Stimulated activated naive CD8-positive, alpha-beta T cell treated with anti-CD3 and anti-CD28 coated beads, Interleukin-15, Interleukin-2, amounts not matched to agents 100 ng/mL and 50 ng/mL, for 24 hours (primary cell): ENCODE measurements around the gene GPR55.

ENCODE experiments used
- H3K27ac Mint-ChIP-seq: one replicate; pipeline ENCODE4 v1.8.0; 2021; ENCODE audit warnings: mild to moderate bottlenecking, mixed read lengths
- H3K27me3 Mint-ChIP-seq: one replicate; pipeline ENCODE4 v1.8.0; 2021; ENCODE audit warnings: mixed read lengths
- H3K36me3 Mint-ChIP-seq: one replicate; pipeline ENCODE4 v1.8.0; 2021; ENCODE audit warnings: low read depth, mixed read lengths
- H3K4me1 Mint-ChIP-seq: one replicate; pipeline ENCODE4 v1.8.0; 2021; ENCODE audit warnings: low read depth, mixed read lengths
- H3K4me3 Mint-ChIP-seq: one replicate; pipeline ENCODE4 v1.8.0; 2021; ENCODE audit warnings: mild to moderate bottlenecking, mixed read lengths
- H3K9me3 Mint-ChIP-seq: one replicate; pipeline ENCODE4 v1.8.0; 2021; ENCODE audit warnings: mixed read lengths

Gene GPR55

DNA sequence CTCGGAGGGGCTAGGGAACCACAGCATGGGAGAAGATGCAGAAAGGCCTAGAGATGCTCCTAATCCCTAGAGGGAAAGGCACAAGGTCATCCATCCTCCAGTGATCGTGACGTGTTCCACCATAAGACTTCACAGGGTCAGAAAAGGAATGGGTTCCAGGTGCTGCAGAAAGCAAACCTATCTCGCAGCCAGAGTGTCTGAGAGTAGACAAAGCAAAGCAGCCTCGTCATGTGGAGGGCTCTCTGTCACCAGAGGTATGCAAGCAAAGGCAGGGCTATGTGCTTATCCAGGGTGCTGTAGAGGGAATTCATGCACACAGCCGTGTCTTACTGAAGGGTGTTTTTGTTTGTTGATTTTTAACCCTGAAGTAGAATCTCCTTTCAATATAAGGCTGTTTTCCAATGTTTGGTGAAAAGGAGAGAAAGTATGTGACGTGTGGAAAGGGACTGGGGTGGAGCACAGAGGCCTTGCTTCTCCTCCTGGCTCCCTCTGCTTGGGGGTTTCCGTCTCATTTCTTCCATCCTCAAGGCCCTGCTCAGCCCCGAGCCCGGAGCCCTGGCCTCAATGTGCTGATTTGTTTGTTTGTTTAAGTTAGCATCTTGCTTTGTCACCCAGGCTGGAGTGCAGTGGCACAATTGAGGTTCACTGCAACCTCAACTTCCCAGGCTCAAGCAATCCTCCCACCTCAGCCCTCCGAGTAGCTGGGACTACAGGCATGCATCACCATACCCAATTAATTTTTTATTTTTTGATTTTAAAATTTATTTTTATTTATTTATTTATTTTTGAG, 3.0 kb downstream of the GPR55 start:
- Mint-ChIP-seq H3K27ac (no peak overlapping the region), H3K27me3 (no peaks in the 10 kb centered on the region), H3K36me3 (no peaks in the 10 kb centered on the region), H3K4me3 (no peak overlapping the region), H3K4me1 (peaks cover 95% of the 10 kb centered on the region), H3K9me3 (no peaks in the 10 kb centered on the region)

DNA sequence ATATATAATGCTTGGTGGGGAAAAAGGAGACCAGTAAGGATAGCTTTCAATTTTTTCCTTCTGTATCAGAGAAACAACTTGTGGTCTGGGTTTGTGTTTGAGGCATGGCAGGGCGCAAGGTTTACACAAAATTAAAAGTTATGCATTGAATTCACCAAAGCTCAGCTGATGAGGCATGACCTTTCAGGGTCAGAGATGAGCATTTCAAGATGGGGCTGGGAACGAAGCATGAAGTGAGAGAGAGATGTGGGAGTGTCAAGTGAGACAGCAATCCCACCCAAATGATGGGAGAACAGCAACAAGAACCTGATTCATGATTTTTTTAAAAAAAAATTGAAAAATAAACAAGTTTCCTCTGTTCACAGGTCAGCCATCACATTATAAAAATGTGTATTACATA, 4.9 kb downstream of the GPR55 start:
- H3K4me1 Mint-ChIP-seq = peaks cover 95% of the 10 kb centered on the region
- peak overlapping the region; percentile 58 for H3K4me3 Mint-ChIP-seq
- H3K9me3 Mint-ChIP-seq = no peaks in the 10 kb centered on the region
- peak overlapping the region; percentile 85 for H3K27ac Mint-ChIP-seq
- no peaks in the 10 kb centered on the region for H3K36me3 Mint-ChIP-seq
- H3K27me3 Mint-ChIP-seq = no peaks in the 10 kb centered on the region

DNA sequence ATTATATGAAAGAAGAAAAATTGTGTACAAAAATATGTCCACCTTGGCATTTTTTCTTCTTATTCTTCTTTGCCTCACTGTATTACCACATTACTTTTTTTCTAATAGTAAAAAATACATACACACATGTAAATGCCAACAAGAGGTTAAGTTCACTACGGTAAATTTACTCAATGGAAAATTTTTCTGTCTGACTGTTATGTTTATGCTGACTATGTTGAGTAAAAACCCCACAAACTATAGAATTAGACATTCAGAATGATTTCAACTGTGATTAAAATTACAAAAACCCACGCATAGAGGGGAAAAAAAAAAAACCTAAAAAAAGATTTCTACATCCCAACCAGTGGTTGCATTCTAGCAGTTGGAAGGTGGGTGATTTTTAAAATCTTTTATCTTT, 5.4 kb downstream of the GPR55 start:
- Mint-ChIP-seq H3K36me3 (no peaks in the 10 kb centered on the region), H3K4me1 (peaks cover 95% of the 10 kb centered on the region), H3K4me3 (peak overlapping the region; percentile 58), H3K27ac (peak overlapping the region; percentile 85), H3K9me3 (no peaks in the 10 kb centered on the region), H3K27me3 (no peaks in the 10 kb centered on the region)

DNA sequence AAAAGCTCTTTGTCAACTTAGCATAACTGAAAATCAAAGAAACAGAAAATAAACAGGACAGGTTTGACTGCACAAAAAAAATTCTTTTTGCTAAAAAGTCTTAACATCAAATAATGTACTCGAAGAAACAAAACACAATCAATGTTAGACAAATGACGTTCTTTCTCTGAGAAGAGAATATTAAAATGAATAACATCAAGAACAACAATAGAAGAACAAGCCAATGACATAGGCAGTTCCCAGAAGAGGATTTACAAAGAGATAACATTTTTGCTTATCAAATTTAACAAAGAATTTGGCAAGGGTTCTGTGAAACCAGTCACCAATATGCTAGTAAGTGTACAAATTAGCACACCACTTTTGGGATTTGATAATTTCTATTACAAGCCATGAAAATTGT, 5.8 kb downstream of the GPR55 start:
- peak overlapping the region; percentile 33 for H3K4me3 Mint-ChIP-seq
- no peaks in the 10 kb centered on the region for H3K27me3 Mint-ChIP-seq
- H3K36me3 Mint-ChIP-seq = no peaks in the 10 kb centered on the region
- H3K27ac Mint-ChIP-seq = peak overlapping the region; percentile 85
- H3K4me1 Mint-ChIP-seq = peaks cover 94% of the 10 kb centered on the region
- no peaks in the 10 kb centered on the region for H3K9me3 Mint-ChIP-seq

DNA sequence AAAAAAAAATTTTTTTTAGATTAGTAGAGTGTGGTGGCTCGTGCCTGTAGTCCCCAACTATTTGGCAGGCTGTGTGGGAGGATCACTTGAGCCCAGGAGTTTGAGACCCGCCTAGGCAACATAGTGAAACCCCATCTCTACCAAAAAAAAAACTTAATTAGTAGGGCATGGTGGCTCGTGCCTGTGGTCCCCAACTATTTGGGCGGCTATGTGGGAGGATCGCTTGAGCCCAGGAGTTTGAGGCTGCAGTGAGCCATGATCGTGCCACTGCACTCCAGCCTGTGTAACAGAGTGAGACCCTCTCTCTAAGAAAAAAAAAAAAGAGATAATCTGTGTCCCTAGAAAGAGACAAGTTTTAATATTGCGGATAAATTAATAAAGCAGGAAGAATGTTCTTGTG, 8.8 kb downstream of the GPR55 start:
- Mint-ChIP-seq H3K4me1 (peaks cover 78% of the 10 kb centered on the region), H3K9me3 (no peaks in the 10 kb centered on the region), H3K27me3 (no peaks in the 10 kb centered on the region), H3K27ac (peak overlapping the region; percentile 34), H3K36me3 (peaks cover under 1% of the 10 kb centered on the region), H3K4me3 (peak overlapping the region; percentile 45)

DNA sequence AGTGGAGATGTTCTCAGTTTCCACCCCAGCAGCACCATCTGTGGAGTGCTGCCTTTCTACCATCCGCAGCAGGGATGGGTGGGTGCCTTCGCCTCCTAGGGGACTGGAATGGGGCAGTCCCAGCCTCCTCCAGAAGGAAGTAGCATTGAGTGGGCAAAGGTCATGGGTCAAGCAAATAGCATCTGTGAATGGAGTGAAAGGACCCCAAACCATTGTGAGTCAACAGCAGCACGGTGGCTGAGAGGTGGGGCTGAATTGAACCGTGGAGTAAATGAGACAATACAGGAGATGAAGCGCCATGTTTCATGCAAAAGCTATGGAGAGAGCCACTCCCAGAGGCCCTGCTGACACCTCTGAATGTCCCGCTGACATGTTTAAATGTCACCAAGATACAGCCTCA, 9.7 kb downstream of the GPR55 start:
- peaks cover 78% of the 10 kb centered on the region for H3K4me1 Mint-ChIP-seq
- H3K27me3 Mint-ChIP-seq = no peaks in the 10 kb centered on the region
- H3K27ac Mint-ChIP-seq = peak overlapping the region; percentile 47
- H3K4me3 Mint-ChIP-seq = peak overlapping the region; percentile 11
- peaks cover 8% of the 10 kb centered on the region for H3K36me3 Mint-ChIP-seq
- H3K9me3 Mint-ChIP-seq = no peaks in the 10 kb centered on the region

DNA sequence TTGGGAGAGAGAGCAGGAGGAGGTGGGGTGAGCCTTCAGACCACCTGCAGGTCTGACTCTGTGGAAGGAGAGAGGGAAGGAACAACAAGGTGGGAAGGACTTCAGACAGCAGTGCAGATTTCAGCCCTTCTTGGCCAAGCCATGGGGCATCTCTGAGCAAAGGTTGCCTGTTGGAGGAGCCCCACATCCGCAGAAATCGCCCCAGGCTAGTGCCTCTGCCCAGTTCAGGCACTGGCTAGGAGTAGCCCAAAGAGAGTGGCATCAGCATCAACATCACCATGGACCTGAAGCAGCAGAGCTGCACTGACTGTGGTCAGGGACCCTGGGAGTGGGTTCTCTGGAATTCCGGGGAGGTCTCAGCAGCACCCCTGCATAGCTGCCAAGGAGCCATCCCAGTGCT, 10.2 kb downstream of the GPR55 start:
- H3K9me3 Mint-ChIP-seq = no peaks in the 10 kb centered on the region
- H3K4me3 Mint-ChIP-seq = no peak overlapping the region
- H3K27me3 Mint-ChIP-seq = no peaks in the 10 kb centered on the region
- H3K4me1 Mint-ChIP-seq = peaks cover 78% of the 10 kb centered on the region
- peaks cover 8% of the 10 kb centered on the region for H3K36me3 Mint-ChIP-seq
- H3K27ac Mint-ChIP-seq = no peak overlapping the region

DNA sequence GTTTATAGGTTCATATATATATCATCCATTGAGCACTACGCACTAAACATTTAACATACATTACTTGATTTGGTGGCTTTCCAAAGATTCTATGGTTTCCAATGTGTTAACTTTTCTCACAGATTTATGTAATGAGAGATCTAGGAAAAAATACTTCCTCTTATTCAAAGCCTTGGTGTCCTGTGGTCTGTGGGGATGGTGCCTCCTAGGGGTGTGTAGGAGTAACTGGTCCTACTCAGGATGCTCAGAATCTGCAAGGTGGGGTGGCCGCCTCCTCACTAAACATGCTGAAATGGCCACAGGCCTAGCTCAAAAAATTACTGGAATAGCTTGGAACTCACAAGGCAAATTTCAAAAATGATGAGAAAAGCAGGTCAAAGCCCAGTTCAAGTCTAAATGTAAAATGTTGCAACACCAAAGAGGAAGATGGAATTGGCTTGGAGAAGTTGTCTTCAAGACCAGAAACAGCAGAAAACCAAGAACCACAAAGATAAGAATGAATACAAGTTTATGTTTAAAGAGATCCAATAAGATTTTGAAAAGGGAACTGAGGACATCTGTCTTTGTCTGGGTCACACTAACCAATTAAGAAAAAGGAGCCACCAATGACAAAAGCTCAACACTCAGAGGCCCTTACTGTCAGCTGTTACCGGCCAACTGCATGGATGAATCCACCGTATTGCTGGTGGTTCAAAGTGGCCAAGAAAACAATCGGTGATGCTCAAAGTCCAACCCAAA, 11.5 kb downstream of the GPR55 start:
- Mint-ChIP-seq H3K27me3 (no peaks in the 10 kb centered on the region), H3K9me3 (no peaks in the 10 kb centered on the region), H3K4me1 (peaks cover 79% of the 10 kb centered on the region), H3K4me3 (no peak overlapping the region), H3K27ac (no peak overlapping the region), H3K36me3 (peaks cover 14% of the 10 kb centered on the region)

DNA sequence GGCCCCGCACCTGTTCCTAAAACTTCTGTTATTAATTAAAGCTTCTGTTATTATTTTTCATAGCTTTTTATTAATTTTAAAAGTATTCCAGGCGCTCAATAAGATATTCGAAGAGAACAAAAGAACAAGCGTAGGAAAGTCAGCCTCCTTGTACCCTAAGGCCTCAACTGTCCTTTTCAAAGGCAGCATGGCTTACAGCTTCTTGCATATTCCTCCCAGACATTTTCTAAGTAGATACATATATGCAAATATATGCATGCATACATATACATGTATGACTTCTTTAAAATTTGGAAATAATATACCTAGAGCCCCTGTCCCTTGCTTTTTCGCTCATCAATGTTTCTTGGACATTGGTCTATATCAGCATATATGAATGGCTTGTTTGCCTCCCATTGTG, 12.3 kb downstream of the GPR55 start:
- Mint-ChIP-seq H3K9me3 (no peaks in the 10 kb centered on the region), H3K27me3 (no peaks in the 10 kb centered on the region), H3K4me1 (peaks cover 79% of the 10 kb centered on the region), H3K36me3 (peaks cover 18% of the 10 kb centered on the region), H3K27ac (no peak overlapping the region), H3K4me3 (no peak overlapping the region)

DNA sequence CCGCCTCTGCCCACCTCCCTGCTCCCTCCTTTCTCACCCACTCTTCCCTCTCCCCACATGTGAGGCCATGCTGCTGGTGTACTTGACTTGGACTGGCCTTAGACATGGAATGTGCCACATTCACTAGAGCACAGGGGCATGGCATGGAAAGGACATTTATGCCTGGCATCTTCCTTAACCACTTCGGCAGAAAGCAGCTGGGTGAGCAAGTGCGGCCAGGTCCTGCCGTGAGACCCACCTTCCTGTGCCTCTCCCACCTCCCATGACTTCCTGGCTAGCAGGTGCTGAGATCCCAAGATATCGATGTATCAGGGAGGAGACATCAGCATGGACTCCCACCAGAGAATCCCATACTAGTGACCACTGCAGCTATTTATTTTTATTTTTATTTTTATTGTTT, 13.0 kb downstream of the GPR55 start:
- Mint-ChIP-seq H3K4me3 (no peak overlapping the region), H3K27me3 (no peaks in the 10 kb centered on the region), H3K27ac (no peak overlapping the region), H3K9me3 (no peaks in the 10 kb centered on the region), H3K4me1 (peaks cover 80% of the 10 kb centered on the region), H3K36me3 (peaks cover 18% of the 10 kb centered on the region)

DNA sequence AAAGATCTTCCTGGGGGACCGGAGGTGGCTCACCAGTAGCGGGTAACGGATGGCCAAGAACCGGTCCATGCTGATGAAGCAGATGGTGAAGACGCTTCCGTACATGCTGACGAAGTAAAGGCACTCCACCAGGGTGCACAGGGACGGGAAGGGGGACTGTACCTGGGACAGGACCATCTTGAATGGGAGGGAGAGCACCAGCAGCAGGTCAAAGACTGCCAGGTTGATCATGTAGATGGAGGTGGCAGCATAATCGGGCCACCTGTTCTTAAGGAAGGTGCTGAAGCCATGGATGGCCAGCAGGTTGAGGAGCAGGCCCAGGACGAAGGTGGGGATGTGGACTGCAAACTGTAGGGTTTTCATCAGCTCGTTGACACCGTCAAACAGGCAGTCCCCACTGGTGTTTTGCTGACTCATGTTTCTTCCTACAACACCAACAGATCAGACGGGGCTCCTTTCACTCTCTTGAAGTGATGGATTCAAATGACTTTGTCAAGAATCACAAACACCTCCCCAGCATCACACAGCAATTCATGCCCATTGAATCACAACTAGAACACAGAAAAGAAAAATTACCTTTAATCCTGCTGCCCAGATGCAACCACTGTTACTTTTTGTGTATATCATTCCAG, 14.4 kb downstream of the GPR55 start:
- peaks cover 82% of the 10 kb centered on the region for H3K4me1 Mint-ChIP-seq
- H3K36me3 Mint-ChIP-seq = peaks cover 18% of the 10 kb centered on the region
- H3K27me3 Mint-ChIP-seq = no peaks in the 10 kb centered on the region
- H3K27ac Mint-ChIP-seq = no peak overlapping the region
- H3K9me3 Mint-ChIP-seq = no peaks in the 10 kb centered on the region
- no peak overlapping the region for H3K4me3 Mint-ChIP-seq

DNA sequence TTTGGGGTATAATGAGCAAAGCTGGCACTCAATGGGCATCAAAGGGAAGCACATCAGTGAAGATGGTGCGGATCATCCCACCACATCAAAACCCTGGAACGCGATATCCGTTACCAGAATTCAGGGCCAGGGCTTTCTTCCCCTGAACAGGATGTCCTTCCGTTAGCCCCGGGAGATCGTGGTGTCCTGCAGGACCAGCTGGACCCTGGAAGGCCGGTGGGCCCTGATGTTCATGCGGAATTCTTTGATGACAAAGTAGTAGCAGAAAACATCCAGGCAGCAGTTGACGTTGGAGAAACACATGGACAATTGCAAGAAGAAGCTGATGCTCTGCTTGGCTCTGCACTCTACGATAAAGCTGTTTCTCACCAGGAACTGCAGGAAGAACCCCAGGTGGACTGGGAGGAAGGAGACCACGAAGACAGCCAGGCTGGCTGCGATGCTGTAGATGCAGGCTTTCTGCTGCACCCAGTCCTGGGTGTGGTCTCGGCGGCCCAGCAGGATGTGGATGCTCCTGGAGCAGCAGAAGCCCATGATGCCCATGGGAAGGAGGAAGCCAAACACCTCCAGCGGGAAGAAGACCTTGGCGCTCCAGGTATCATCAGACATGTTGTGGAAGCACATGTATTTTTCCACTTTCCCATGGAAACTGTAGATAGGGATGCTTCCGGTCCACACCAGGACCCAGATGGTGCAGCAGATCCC, 15.0 kb downstream of the GPR55 start:
- Mint-ChIP-seq H3K36me3 (peaks cover 18% of the 10 kb centered on the region), H3K27me3 (no peaks in the 10 kb centered on the region), H3K27ac (no peak overlapping the region), H3K4me3 (no peak overlapping the region), H3K9me3 (no peaks in the 10 kb centered on the region), H3K4me1 (peaks cover 82% of the 10 kb centered on the region)

DNA sequence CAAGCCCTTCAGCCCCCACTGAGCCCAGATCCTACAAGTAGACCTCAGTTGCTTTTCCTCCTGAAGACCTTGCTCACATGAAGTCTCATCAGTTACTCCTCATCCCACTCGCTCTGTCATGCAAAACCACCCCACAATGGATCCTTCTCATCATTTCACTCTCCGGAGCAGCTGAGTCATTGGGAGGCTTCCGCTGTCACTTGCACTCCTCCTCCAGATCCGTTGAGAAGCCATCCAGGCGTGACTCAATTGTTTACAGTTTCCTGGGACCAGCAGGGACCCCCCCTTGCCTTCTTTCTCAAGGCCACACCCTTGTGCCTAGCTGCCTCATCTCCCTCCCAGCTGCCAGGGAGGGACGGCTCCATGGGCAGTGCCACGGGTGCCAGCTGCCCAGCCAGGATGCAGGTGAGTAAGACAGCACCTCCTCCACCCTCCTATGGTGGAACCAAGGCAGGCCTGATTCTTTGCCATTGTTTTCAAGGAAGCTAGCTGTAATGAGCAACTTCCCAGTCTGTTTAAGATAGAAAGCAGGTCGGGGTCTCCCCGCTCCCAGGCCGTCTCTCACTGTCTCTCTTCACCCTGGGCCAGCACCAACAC, 16.3 kb downstream of the GPR55 start:
- peak overlapping the region; percentile 89 for H3K27ac Mint-ChIP-seq

DNA sequence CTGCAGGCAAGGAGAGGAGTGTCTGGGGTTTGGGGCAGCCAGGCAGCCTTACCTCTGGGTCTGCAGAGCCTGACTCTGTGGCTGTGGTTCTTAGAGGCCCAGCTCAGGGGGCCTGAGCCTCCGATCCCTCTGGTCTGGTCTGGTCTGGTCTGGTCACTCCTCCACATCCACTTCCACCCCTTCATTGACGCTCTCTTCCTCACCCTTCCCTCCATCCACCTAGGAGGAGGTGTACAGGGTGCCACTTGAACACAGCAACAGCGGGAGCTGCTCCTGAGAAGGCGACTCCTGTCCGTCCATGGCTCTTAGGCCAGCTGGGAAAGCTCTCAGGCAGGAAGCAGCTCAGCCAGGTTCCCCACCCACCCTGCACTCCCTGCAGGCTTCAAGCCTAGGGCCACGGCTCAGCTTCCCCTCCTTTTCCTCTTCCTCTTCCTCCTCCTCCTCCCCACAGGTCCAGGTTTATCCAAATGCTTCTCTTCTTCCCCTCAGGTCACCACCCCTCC, 16.9 kb downstream of the GPR55 start:
- Mint-ChIP-seq H3K27me3 (no peaks in the 10 kb centered on the region), H3K36me3 (peaks cover 18% of the 10 kb centered on the region), H3K4me3 (peak overlapping the region; percentile 77), H3K9me3 (no peaks in the 10 kb centered on the region), H3K4me1 (peaks cover 84% of the 10 kb centered on the region), H3K27ac (peak overlapping the region; percentile 89)

More for the DNA sequence above, 16.3 kb downstream of the GPR55 start:
- Mint-ChIP-seq H3K4me1 (peaks cover 83% of the 10 kb centered on the region), H3K9me3 (no peaks in the 10 kb centered on the region), H3K4me3 (peak overlapping the region; percentile 77), H3K27me3 (no peaks in the 10 kb centered on the region), H3K36me3 (peaks cover 18% of the 10 kb centered on the region)
